NCI-H82 treated with DMSO at 0.1 percent for 48 hours (cell line): ENCODE measurements around the gene FAM72B.
"Not testable (repeated sequence)": the region's sequence is repeated elsewhere in the genome, so short reads cannot be mapped to it uniquely, and the experiment has no call there.

Source experiments
- DNase-seq: peaks from one replicate; lab custom pipeline; 2025; ENCODE audit not compliant: unreplicated experiment; lab: John Stamatoyannopoulos, UW

FAM72B gene

GRCh38 chr1:121155671-121156358 is 28.3 kb downstream of the FAM72B start:
- DNase-seq, result not testable (repeated sequence)

GRCh38 chr1:121154811-121155210 is 29.3 kb downstream of the FAM72B start:
- not testable (repeated sequence) for DNase-seq

GRCh38 chr1:121152788-121153187 is 31.4 kb downstream of the FAM72B start:
- not testable (repeated sequence) for DNase-seq

GRCh38 chr1:121151294-121151693 is 32.8 kb downstream of the FAM72B start:
- DNase-seq, result not testable (repeated sequence)

- not testable (repeated sequence) for DNase-seq
Observed at GRCh38 chr1:121148489-121149190, 35.5 kb downstream of the FAM72B start.

GRCh38 chr1:121140393-121140792 is 43.7 kb downstream of the FAM72B start:
- not testable (repeated sequence) for DNase-seq

GRCh38 chr1:121131494-121131893 is 52.6 kb downstream of the FAM72B start:
- not testable (repeated sequence) for DNase-seq

- not testable (repeated sequence) for DNase-seq
Observed at GRCh38 chr1:121118480-121118824, 65.7 kb downstream of the FAM72B start.
